Activated T-cell treated with anti-CD3 and anti-CD28 coated beads for 1 hour (primary cell): ENCODE results near the gene PMCH.
"Not testable (repeated sequence)": the region's sequence is repeated elsewhere in the genome, so short reads cannot be mapped to it uniquely, and the experiment has no call there.

Source experiments
- DNase-seq: peaks from one replicate; pipeline ENCODE4 v3.0.0-alpha.2; 2020; ENCODE audit warnings: low read depth

Gene PMCH, protein sequence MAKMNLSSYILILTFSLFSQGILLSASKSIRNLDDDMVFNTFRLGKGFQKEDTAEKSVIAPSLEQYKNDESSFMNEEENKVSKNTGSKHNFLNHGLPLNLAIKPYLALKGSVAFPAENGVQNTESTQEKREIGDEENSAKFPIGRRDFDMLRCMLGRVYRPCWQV

DNA sequence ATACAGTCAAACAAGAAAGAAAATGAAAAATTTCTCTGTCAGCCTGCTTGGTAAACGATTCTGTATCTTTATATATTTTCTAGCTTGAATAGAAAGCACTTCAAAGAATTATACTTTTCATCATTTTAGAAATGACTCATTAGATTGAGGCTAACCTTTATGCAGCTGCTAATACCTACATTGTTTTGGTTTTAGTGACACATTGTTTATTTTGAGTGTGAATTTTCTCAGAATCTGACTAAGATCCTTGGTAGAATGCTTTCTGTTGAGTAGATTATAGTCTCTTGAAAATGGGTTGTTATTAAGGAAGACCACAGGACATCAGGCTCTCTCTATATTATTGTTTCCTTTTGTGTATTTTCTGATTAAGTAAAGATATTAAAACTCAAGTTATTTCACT lies at the start of gene PMCH:
TSS of gene PMCH (minus strand) at position 45 of the 400 bp plus-strand sequence. CDS start 63 bp downstream, outside the sequence.
- DNase-seq, result no peak

DNA sequence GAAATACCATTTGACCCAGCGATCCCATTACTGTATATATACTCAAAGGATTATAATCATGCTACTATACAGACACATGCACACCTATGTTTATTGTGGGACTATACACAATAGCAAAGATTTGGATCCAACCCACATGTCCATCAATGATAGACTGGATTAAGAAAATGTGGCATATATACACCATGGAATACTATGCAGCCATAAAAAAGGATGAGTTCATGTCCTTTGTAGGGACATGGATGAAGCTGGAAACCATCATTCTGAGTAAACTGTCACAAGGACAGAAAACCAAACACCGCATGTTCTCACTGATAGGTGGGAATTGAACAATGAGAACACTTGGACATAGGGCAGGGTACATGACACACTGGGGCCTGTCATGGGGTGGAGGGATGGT lies 43.2 kb upstream of the PMCH start:
- not testable (repeated sequence) for DNase-seq

DNA sequence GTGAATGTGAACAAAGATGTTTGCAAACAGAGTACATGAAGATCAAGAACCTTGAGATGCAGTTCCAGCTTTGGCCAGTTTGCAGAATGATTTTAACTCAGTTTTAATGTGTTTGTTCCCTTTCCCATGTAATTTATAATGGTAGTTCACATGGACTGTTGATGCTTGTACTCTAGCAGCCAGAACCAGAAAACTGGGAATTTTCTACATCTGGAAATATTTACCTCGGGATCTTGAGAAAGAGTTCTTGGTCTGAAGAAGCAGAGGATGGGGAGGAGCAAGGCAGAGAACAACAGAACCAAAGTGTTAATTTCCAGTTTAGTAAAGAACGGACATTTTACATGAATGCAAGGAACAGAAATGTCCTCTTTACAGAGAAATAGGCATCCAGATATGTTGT lies 37.0 kb upstream of the PMCH start:
- DNase-seq, result no peak

DNA sequence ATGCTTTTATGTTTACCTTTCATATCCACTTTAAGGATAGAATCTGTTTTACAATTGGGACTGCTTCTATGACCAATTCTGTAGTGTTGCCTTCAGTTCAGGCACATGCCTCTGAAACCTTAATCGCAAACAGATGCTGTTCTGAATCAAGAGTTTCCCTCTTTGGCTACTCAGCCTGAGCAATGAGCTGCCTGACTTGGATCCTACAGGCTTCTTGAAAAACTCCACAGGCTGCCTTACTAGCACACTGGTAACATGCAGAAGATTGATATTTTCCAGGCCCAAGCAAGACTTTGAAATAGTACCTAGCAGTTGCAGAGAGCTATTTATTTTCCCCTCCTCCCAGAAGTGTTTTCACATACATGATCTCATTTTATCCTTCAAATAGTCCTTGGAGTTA lies 34.8 kb upstream of the PMCH start:
- DNase-seq, result no peak

DNA sequence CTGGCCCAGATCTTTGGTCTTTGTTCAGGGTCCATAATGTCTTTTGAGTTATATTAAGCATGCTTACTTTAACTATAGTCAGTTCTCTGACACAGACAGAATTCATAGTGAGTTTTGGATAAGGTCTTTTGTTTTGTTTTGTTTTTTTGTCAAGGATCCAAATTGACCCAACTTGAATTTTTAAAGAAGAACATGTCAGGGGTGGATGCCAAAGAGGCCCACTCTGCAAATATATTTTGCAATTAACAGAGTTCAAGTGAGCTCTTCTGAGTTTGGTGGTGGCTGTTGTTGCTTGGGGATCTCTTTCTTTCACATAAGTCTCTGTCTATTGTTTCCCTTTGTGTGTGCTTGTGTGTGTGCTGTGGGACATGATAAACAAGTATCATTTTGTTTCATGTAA lies 34.4 kb upstream of the PMCH start:
- no peak for DNase-seq

DNA sequence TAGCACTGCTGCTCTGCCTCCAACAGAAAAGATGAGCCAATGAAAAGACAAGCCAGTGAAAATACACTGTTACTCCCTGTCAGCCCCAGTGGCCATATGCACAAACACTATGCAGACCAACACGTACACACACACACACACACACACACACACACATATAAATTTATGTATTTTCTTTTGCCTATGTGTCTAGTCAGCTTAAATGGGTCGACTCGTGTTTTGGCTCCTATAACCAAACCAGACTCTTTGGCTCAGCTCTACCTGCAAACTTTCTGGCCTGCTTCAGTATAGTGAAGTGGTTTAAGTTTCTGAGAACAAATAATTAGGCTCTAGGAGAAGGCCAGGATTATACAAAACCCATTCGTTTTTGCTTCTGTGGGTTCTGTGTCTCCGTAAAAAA lies 30.3 kb upstream of the PMCH start:
- no peak for DNase-seq

DNA sequence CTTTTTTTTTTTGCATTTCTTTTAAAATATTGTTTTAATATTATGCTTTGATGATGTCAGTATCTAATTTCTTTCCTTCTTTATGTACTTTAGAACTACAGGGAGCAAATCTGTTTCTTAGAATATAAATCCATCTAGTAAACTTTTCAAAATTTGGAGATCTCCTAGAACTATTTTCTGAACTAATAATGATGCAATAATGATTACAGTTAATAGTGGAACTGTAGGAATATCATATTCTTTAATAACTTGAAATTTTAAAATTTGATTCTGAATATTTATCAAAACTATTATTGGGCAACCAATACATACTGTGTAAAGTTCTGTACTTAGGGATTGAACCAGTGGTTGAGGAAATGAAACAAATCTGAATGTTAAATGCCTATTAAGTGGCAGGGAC lies 23.1 kb upstream of the PMCH start:
- DNase-seq, result no peak

DNA sequence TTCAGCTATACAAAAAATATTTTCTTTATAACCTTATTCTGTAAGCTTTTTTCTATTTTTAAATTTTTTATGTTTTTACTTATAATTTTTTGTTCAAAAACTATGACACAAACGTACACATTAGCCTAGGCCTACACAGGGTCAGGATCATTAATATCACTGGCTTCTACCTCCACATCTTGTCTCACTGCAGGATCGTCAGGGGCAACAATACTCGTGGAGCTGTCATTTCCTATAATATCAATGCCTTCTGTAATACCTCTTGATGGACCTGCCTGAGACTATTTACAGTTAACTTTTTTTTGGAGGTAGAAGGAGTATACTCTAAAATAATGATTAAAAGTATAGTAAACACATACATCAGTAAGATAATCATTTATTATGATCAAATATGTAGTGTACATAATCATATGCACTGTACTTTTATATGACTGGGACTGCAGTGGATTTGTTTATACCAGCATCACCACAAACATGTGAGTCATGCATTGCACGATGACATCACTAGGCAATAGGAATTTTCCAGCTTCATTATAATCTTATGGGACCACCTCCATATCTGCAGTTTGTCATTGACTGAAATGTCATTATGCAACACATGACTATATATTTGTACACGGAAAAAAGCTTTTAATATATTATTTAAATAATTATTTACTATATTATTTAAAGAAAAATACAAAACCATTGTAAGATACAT lies 18.5 kb upstream of the PMCH start:
- DNase-seq, result no peak

DNA sequence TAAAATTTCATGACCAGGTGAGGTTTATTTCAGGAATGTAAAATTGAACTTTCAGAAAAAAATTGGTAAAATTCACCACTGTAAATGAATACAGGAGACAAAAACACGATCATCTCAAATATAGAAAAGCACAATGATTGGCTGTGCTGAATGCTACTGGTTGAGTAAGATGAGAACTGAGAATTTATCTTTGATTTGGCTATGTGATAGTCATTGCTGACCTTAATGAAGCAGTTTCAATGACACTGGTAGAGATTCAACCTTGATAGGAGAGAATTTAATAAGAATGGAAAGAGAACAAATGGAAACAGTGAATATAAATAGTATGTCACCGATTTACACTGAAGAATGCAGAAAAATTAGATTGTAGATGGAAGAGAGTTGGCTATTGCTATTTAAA lies 6.4 kb upstream of the PMCH start:
- DNase-seq, result no peak

DNA sequence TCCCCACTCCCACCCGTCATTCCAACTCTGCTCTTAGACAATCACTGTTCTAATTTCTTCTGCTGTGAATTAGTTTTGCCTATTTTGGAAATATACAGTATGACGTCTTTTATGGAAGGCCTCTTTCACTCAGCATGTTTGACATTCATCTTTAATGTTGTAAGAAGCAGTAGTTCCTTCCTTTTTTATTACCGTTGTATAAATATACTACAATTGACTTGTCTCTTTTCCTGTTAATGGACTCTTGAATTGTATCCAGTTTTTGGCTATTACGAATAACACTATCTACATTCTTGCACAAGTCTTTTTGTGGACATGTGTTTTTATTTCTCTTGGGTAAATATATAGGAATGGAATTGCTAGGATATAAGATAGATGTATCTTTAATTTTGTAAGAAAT lies 4.9 kb upstream of the PMCH start:
- DNase-seq, result no peak

DNA sequence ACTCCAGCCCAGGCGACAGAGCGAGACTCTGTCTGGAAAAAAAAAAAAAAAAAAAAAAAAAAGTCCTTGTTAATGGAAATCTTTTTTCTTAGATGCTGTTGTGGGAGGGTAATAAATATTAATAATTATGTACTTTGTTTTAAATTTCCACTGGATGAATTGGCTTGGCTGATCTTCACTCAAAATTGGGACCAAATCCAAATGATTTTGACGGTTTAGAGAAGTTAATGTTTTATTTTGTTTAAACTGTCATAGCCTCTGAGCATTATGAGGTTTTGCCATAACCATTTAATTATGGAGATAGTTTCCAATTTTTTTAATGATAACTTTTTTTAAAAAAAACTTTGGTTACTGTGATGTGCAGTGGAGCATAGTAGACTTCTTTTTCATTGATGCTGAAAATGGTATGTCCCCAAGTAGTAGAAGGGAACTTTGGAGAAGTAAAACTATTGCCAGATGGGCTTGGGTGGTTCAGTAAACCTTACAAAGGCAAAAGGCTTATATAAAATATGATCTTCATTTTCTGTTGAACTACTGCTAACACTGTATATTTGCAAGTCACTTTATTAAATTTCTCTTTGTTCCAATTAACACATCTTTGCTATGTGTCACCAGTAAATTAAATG lies 3.9 kb upstream of the PMCH start:
- DNase-seq, result no peak

DNA sequence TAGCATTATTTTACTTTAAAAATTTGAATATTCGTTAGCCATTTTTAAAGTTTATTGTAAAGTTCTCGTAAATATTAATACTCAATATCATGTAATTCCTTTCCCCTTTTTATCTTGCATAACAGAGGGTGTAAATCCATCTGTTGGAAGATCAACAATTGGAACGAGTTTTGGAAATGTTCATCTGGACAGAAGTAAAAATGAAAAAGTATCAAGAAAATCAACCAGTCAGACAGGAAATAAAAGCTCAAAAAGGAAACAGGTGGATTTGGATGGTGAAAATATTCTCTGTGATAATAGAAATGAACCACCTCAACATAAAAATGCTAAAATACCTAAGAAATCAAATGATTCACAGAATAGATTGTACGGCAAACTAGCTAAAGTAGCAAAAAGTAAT lies 1.8 kb downstream of the PMCH start:
- no peak for DNase-seq

DNA sequence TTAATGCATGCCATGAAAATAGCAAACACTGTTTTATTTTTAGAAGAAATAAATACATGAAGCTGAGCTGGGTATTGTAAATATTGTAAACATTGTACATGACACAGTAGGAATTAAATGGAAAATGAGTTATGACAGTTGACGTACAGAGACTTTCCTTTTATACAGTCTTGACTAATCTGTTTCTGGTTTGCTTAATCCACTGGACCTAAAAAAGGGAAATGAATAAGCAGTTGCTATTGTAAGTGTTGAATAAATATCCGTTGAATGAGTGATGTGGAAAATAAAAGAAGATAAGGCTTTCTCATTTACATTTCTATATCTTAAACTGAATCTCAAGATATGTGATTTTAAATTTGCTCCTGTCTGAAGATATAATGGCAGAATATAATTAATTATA lies 15.0 kb downstream of the PMCH start:
- DNase-seq, result no peak

DNA sequence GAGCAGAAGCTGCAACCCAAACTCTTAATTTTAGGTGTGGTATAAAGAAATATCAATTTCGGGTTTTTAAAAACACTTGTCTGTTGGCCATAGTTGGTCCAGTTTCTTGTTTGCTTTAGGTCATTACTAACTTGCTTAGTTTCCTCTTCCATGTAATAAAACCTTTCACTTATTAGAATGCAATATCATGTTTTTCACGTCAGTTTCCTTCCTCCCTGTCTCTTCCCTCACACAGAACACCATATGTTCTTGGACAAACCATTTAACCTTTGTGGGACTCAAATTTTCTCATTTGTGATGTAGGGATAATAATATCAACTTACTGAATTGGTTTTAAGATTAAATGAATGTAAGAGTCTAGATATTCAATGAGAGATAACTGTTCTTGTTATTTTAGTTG lies 22.9 kb downstream of the PMCH start:
- DNase-seq, result no peak

DNA sequence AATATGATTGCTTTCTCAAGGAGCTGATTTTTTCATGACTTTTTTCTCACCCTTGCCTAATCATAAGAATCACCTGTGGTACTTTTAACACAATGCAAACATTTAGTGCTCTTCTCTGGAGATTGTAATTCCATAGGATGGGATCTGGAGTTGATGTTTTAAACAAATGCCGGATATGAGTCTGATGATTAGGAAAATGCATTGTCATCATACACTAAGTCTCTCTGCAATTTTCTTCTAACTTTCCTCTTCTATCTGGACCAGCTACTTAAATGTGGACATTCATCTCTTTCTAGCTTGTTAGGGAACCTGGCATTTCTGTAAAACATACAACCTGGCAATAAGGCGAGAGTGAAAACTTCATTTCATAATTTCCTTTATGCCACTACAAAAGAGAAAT lies 23.5 kb downstream of the PMCH start:
- DNase-seq, result no peak

DNA sequence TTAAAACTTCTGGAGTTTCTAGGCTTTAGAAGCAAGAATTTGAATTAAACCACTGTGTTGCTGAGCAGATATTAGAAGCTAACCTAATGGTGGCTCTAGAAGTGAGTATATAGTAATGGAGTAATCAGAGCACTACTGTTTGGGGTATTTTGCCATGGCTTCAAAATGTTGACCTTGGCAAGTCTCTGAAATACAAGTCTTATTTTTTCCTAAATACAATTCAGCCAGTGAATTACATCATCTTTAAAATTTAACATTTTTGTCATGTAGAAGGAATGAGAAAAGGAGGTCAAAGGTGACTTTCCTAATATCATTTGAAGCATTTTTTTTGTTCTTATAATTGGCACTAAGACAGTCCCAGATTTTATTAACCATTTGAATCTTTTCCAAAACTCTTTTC lies 25.2 kb downstream of the PMCH start:
- no peak for DNase-seq

DNA sequence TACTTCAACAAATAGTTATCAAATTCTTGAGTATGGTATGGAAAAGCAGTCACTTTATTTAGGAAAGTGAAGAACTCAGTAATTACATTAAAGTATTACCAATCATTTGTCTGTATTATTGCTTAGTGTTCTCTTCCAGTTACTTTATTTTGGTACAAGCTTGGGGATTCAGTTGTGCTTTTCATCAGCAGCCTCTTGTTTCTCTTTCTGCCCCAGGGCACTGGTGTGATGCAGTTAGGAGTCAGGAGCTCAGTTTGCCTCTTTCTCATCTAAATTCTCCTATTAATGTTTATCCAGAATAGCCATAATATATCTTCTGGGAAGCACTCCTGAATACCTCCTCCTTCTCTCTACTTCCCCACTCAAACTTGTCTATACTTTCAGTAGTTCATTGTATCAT lies 25.7 kb downstream of the PMCH start:
- no peak for DNase-seq

DNA sequence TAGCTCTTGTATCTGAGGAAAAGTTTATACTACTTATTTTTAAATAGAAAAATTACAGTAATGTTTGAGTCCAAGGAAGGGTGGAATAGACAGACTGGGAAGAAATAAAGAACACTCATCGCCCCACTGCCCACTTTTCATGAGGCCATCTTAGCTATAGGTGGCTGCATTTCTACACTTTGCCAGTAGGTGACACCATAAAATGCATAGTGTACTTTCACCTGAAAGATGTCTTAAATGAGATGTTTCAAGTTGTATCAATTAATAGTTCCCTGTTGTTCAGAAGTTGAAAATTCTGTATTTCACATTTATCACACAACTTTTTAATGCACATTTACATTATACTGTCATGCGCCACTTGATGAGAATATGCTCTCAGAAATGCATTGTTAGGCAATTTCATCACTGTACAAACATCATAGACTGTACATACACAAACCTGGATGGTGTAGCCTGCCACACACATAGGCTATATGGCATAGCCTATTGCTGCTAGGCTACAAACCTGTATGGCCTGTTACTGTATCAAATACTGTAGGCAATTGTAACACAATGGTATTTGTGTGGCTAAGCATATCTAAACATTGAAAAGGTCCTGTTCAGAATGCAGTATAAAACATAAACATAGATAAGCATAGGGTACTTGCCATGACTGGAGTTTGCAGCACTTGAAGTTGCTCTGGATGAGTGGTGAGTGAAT lies 27.6 kb downstream of the PMCH start:
- no peak for DNase-seq

DNA sequence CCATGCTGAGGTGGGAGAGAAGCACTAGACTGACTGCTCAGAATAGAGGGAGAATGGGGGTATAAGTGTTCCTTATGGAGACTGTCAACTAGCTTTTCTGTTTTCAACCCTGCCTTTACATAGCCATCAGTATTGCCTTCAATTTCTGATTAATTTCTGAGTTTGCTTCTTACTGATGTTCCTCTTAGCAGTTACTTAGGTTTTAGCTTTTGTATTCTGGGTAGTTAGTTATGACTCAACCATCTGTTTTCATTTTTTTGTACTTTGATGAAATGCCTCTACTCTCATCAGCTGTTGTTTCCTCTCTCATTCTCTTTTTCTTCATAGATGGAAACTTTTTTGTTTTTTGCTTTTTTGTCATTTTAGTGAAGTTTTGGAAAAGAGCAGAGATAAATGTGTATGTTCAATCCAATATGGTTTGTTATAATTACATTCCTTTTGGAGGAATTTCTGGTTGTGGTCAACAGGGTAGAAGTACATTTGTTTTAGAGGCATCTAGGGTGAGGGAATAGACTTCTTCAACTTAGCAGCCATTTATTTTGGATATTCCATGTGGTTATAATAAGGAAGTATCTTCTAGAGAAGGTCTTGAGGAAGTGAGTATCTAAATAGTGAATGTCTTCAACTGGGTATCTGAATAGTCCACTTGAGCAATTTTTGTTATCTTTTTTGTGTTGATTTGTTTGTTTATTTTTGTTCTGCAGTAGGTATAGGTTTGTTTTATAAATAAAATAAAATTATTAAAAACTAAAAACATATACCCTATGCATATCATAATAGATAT lies 29.6 kb downstream of the PMCH start:
- DNase-seq, result no peak

DNA sequence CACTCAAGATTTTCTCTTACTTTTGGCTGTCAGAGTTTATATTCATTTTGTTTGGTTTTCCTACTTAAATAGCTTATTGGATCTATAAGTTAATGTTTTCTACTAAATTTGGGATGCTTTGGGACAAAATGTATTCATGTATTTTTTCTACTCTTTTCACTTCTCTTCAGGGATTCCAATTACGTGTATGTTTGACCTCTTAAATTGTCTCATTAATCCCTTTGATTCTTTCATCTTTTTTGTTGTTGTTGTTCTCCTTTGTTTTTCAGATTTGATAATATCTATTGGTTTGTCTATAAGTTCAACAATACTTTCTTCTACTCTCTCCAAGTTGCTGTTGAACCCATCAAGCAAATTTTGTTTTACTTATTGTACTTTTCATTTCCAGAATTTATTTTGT lies 34.2 kb downstream of the PMCH start:
- DNase-seq, result no peak

DNA sequence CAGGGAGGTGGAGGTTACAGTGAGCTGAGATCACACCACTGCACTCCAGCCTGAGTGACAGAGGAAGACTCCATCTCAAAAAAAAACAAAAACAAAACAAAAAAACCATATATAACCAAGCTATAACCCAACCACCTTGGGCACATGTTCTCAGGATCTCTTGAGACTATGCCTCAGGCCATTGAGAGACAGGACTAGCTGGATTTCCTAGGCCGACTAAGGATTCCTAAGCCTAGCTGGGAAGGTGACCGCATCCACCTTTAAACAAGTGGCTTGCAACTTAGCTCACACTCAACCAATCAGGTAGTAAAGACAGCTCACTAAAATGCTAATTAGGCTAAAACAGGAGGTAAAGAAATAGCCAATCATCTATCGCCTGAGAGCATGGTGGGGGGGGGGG lies 42.4 kb downstream of the PMCH start:
- not testable (repeated sequence) for DNase-seq

DNA sequence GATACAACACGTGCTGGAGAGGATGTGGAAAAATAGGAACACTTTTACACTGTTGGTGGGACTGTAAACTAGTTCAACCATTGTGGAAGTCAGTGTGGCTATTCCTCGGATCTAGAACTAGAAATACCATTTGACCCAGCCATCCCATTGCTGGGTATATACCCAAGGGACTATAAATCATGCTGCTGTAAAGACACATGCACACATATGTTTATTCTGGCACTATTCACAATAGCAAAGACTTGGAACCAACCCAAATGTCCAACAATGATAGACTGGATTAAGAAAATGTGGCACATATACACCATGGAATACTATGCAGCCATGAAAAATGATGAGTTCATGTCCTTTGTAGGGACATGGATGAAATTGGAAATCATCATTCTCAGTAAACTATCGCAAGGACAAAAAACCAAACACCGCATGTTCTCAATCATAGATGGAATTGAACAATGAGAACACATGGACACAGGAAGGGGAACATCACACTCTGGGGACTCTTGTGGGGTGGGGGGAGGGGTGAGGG lies 50.5 kb downstream of the PMCH start:
- DNase-seq, result not testable (repeated sequence)
